Globus pallidus (tissue), 1 donor: Measurements from ENCODE around the gene GXYLT2.

Experiments
- DNase-seq: peaks from one replicate; pipeline ENCODE4 v3.0.0-alpha.2; 2015; ENCODE audit warnings: low spot score

The GXYLT2 gene

GRCh38 chr3:72938471-72939265 lies 50.8 kb downstream of the GXYLT2 start:
- peak; percentile 76 for DNase-seq

- no peak for DNase-seq
Measured at GRCh38 chr3:72941245-72941644, 53.4 kb downstream of the GXYLT2 start.

DNA sequence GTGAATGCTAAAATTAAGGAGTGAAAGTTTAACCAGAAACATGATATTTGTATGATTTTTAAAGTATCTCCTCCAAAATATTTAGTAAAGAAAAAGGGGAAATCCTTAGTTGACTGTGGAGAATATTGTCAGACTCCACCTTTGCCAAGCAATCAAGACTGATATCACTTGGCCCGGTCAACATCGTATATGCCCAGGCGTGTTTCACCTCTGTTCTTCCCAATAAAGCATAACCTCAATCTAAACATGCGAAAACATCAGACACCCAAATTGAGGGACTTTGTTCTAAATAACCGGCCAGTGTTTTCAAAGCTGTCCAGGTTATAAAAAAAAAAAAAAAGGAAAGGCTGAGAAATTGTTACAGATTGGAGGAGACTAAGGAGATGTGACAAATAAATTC lies 54.6 kb downstream of the GXYLT2 start:
- DNase-seq: no peak

GRCh38 chr3:72944696-72945095 lies 56.9 kb downstream of the GXYLT2 start:
- DNase-seq: no peak

GRCh38 chr3:72947715-72948490 lies 60.1 kb downstream of the GXYLT2 start:
- DNase-seq: no peak

- no peak for DNase-seq
Measured at GRCh38 chr3:72949016-72949415, 61.2 kb downstream of the GXYLT2 start.

- DNase-seq: no peak
Measured at GRCh38 chr3:72950372-72950771, 62.5 kb downstream of the GXYLT2 start.

DNA sequence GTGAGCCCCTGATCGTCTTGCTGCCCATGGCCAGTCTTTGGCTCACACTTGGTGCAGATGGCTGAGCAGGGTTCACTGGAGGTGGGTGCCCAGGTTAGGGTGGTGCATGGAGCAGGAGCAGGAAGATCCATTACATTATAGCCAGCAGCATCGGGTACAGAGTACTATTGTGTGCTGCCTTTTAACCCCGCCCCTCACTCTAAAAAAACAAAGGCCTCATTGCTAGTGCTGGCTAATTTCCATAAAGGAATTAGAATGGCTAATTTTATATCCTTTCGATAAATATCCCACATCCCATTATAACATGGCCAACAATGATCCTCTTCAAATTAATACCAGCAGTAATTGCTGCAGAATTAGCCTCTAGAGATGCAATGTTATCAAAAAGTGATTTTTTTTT lies 63.0 kb downstream of the GXYLT2 start:
- peak; percentile 88 for DNase-seq

DNA sequence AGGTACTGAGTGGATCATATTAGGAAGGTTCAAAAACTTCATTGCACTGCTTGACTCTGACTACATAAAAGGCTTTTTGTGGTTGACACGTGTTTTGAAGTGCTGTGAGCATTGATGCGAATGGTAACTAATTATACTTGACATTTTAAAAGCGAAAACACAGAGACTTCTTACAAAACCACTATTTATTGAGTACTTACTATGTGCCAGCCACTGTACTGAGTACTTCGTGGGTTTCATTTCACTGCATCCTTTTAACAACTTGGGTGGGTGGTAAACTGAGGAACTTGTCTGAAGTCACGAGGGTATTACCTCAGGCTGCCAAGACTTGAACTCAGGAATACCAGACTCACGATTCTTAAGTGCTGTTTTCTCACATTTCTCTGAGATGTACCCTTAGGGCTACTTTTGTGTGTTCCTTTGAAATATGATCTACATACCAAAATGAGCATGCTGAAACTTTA lies 63.4 kb downstream of the GXYLT2 start:
- DNase-seq: peak; percentile 61

DNA sequence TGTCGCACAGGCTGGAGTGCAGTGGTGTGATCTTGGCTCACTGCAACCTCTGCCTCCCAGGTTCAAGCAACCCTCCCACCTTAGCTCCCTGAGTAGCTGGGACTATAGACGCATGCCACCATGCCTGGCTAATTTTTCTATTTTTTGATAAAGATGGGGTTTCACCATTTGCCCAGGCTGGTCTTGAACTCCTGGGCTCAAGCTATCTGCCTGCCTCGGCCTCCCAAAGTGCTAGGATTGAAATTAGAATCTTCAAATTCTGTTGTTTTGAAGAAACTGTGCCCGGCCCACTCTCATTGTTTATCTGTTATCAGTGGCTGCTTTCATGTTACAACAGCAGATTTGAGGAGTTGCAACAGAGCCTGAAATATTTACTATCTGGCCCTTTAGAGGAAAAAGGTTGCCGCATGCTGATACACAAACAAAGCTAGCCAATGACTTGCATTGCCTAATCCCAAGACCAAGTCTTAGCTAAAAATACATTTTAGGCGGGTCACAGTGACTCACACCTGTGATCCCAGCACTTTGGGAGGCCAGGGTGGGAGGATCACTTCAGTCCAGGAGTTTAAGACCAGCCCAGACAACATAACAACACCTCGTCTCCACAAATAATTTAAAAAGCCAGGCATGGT lies 65.6 kb downstream of the GXYLT2 start:
- DNase-seq: no peak

GRCh38 chr3:72957297-72957696 lies 69.5 kb downstream of the GXYLT2 start:
- peak; percentile 94 for DNase-seq

- DNase-seq: no peak
Measured at GRCh38 chr3:72959336-72959735, 71.5 kb downstream of the GXYLT2 start.

GRCh38 chr3:72960812-72961518 lies 73.1 kb downstream of the GXYLT2 start:
- peak; percentile 69 for DNase-seq

- DNase-seq: no peak
Measured at GRCh38 chr3:72961752-72962151, 73.9 kb downstream of the GXYLT2 start.

DNA sequence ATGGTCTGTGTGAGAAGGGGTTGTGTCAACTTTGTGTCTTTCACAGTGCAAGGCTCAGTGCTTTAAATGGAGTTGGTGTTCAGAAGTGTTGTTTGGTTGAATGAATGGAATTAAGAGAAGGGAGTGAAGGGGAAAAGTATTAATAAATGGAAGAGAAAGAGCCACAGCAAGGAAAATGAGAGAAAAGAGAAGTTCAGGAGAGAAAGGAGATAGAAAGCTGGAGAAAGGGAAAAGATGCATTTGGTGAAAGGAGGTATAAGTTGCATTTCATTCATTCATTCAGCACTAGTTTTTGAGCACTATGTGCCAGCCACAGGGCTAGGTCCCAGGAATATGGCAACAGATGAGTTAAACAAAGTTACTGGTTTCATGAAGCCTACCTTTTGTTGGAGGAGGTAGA lies 74.5 kb downstream of the GXYLT2 start:
- no peak for DNase-seq

DNA sequence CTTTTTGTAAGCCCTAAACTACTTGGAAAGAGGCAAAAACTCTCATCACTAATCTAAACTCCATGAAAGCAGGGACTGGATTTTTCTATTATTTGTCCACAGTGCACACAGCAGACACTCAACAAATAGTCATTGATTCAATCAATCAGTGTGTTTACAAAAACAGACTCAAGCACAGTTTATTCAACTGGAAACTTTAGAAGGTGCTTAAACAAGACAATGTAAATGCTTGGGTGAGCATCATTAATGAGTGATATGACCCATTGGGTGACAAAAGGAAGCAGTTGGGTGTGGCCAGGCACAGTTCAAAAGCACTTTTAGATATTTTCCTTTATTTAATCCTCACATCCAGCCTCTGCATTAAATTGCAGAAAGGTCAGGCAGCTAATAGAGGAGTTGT lies 76.8 kb downstream of the GXYLT2 start:
- no peak for DNase-seq

DNA sequence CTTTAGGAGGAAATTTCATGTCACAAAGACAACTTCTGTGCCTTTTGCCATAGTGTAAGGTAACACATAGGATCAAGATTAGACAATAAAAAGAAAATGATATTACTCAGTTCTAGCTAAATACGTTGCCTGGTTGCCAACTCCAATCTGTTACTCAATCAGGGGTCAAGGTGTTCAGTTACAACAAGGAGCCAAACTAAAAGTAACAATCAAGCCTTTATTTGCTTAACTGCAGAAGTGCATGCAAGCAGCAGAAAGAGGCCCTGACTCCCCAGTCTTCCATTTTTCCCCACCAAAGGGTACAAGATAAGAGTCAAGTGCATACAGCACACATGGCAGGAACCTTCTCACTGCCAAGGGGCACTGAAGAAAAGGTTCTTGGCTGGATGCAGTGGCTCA lies 80.4 kb downstream of the GXYLT2 start:
- DNase-seq: no peak

DNA sequence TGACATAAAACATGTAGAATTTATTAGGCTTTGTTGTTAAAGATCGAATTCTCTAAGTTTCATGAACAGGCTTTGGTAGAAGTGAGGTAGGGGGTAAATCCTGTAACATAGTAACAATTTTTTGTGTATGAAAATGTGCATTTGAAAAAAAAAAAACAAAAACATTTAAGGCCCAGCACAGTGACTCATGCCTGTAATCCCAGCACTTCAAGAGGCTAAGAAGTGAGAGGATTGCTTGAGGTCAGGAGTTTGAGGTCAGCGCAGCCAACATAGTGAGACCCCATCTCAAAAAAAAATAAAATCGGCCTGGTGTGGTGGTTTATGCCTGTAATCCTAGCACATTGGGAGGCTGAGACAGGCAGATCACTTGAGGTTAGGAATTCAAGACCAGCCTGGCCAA lies 81.9 kb downstream of the GXYLT2 start:
- DNase-seq: no peak

- DNase-seq: no peak
Measured at GRCh38 chr3:72970942-72971341, 83.1 kb downstream of the GXYLT2 start.

- no peak for DNase-seq
Measured at GRCh38 chr3:72972706-72973030, 84.8 kb downstream of the GXYLT2 start.

- DNase-seq: no peak
Measured at GRCh38 chr3:72973031-72973723, 85.3 kb downstream of the GXYLT2 start.

- DNase-seq: no peak
Measured at GRCh38 chr3:72973786-72974185, 85.9 kb downstream of the GXYLT2 start.
